ENCODE data around the gene KRT37. TPM values are rescaled to one million over a fixed set of nuclear protein-coding genes. Genes with fewer than 3 reads are reported as not detected.
"Not testable (repeated sequence)": the region's sequence is repeated elsewhere in the genome, so short reads cannot be mapped to it uniquely, and the experiment has no call there.

KRT37 gene
- total RNA-seq, 1 donor: not detected

DNA sequence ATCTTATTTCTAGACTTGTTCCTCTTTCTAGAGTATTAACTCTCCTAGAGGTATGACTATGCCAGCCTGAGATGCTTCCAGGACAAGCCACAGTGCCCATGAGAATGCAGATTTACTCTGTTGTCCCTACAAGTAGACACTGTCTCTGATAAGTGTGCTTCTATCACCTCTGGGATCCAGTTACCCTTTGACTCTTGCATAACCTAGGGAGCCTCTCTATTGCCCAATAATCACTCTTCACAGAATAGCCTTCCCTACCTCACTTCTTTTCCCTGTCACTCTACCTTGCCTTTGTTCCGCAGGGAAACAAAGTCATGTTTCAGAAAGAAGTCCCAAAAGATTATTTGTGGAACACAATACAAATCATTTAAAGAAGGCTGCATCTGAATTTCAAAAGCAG lies 40.7 kb downstream of the KRT37 start:
- no peak for DNase-seq (ENCODE audit: low read depth)
- H3K4me3 ChIP-seq (ENCODE audit: low read depth, low read length): no peak overlapping the region
- no peak for TF ChIP-seq CTCF (IDR thresholded peaks at IDR 0.05; ENCODE audit: insufficient read depth, low read depth, low read length)

- no peak for TF ChIP-seq CTCF (IDR thresholded peaks at IDR 0.05; ENCODE audit: insufficient read depth, low read depth, low read length)
- H3K4me3 ChIP-seq (ENCODE audit: low read depth, low read length): no peak overlapping the region
- peak; percentile 77 for DNase-seq (ENCODE audit: low read depth)
These were observed 42.0 kb downstream of the KRT37 start for GRCh38 chr17:41382394-41382793.

GRCh38 chr17:41381943-41382342 lies 42.4 kb downstream of the KRT37 start, which contains the start of gene KRT34:
KRT34 (minus strand) TSS chr17:41382306; CDS start chr17:41382246, 60 bp downstream.
- not testable (repeated sequence) for H3K4me3 ChIP-seq (ENCODE audit: low read depth, low read length); DNase-seq (ENCODE audit: low read depth)

DNA sequence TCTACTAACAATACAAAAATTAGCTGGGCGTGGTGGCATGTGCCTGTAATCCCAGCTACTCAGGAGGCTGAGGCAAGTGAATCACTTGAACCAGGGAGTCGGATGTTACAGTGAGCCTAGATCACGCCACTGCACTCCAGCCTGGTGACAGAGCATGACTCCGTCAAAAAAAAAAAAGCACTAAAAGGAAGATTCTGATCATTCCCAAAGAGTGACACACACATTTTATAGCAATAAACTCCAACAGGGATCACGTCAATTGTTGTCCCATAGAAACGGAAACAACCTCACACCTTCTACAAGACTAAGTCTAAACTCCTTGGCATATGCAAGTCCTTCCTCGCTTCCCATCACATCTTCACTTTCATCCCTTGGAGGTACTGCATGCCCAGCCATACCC lies 44.3 kb downstream of the KRT37 start:
- DNase-seq (ENCODE audit: low read depth): peak; percentile 78
- H3K4me3 ChIP-seq (ENCODE audit: low read depth, low read length): not testable (repeated sequence)

- H3K4me3 ChIP-seq (ENCODE audit: low read depth, low read length): no peak overlapping the region
- peak; percentile 33 for DNase-seq (ENCODE audit: low read depth)
- no peak for TF ChIP-seq CTCF (IDR thresholded peaks at IDR 0.05; ENCODE audit: insufficient read depth, low read depth, low read length)
These were observed 46.8 kb downstream of the KRT37 start for GRCh38 chr17:41377546-41377945.

Small RNA genes within 50 kb of the gene (small RNA-seq; reads per million reads assigned to genes)
- 16.0 reads per million, percentile 92 among the genes with 10 or more reads in this experiment for gene RNU2-32P

Other genes starting within 250 kb of the KRT37 start
- gene KRTAP4-2, start 246.4 kb downstream of the KRT37 start, total RNA-seq: not detected in 2 replicates
- gene KRTAP4-1, start 239.7 kb downstream of the KRT37 start, total RNA-seq: not detected in 2 replicates
- gene KRTAP9-1, start 234.7 kb downstream of the KRT37 start, total RNA-seq: not detected in 2 replicates
- gene KRTAP9-2, start 197.9 kb downstream of the KRT37 start, total RNA-seq: not detected in 2 replicates
- not detected in 2 replicates for gene KRTAP9-3, start 192.1 kb downstream of the KRT37 start, total RNA-seq
- not detected in 2 replicates for gene KRTAP9-8, start 186.6 kb downstream of the KRT37 start, total RNA-seq
- gene KRTAP9-4, start 174.9 kb downstream of the KRT37 start, total RNA-seq: not detected in 2 replicates
- gene KRTAP9-9, start 169.2 kb downstream of the KRT37 start, total RNA-seq: not detected in 2 replicates
- not detected in 2 replicates for gene KRTAP9-6, start 159.2 kb downstream of the KRT37 start, total RNA-seq
- gene KRTAP9-7, start 148.9 kb downstream of the KRT37 start, total RNA-seq: not detected in 2 replicates
- not detected in 2 replicates for gene KRTAP29-1, start 121.7 kb downstream of the KRT37 start, total RNA-seq
- gene KRTAP16-1, start 115.3 kb downstream of the KRT37 start, total RNA-seq: not detected in 2 replicates
- gene KRTAP17-1, start 108.9 kb downstream of the KRT37 start, total RNA-seq: not detected in 2 replicates
- not detected in 2 replicates for gene KRT33A, start 73.8 kb downstream of the KRT37 start, total RNA-seq
- gene KRT33B, start 54.8 kb downstream of the KRT37 start, total RNA-seq: under 0.01 and 0.32 TPM in 2 replicates
- 26.7 and 28.9 TPM in 2 replicates for gene KRT34, start 42.3 kb downstream of the KRT37 start, total RNA-seq
- not detected in 2 replicates for gene KRT31, start 27.0 kb downstream of the KRT37 start, total RNA-seq
- gene KRT38, start 16.4 kb upstream of the KRT37 start, total RNA-seq: under 0.01 TPM in 1 of 2 replicates, not detected in the other
- not detected in 2 replicates for gene KRT32, start 42.8 kb upstream of the KRT37 start, total RNA-seq
- gene KRT35, start 56.6 kb upstream of the KRT37 start, total RNA-seq: not detected in 2 replicates
- under 0.01 TPM in 2 replicates for gene KRT36, start 65.3 kb upstream of the KRT37 start, total RNA-seq
- not detected in 2 replicates for gene KRT13, start 81.0 kb upstream of the KRT37 start, total RNA-seq
- 0.43 and 1.3 TPM in 2 replicates for gene KRT15, start 94.3 kb upstream of the KRT37 start, total RNA-seq
- gene KRT19, start 103.7 kb upstream of the KRT37 start, total RNA-seq: 579 and 604 TPM in 2 replicates
- not detected in 2 replicates for gene KRT9, start 147.5 kb upstream of the KRT37 start, total RNA-seq
- not detected in 2 replicates for gene KRT14, start 162.3 kb upstream of the KRT37 start, total RNA-seq
- gene KRT16, start 188.2 kb upstream of the KRT37 start, total RNA-seq: not detected in 2 replicates
- 6.1 and 14.7 TPM in 2 replicates for gene KRT17, start 200.0 kb upstream of the KRT37 start, total RNA-seq

Data from fibroblast of villous mesenchyme (primary cell).